HepG2 (cell line): ENCODE results near the gene TMEM41A. TPM values are rescaled to one million over a fixed set of nuclear protein-coding genes. Genes with fewer than 3 reads are reported as not detected.
A peak's percentile ranks its signal among the peaks of the same experiment; 100 is the strongest.

Source experiments
- ATAC-seq: fragments of 200-7000 bp; cut with Tn5 transposase; 3 replicates; pipeline ENCODE4 v1.9.1; 2020; ENCODE audit warnings: mild to moderate bottlenecking, moderate library complexity
- BruUV-seq: library from RNA; stranded (reverse); fragments of 400-500 nt; replicated peaks from 2 replicates; lab custom pipeline; 2021; lab: Mats Ljungman, UMichigan
- CTCF ChIA-PET: fragments of 300-600 bp; formaldehyde crosslinking; extraction: SDS; loops from one replicate; lab custom pipeline; 2021; ENCODE audit warnings: low total read pairs, inconsistent platforms, low intra/inter-chr PET ratio; lab: Yijun Ruan, JAX
- POLR2A ChIA-PET: fragments of 350-600 bp; sonication (Branson Sonifier 250); formaldehyde crosslinking; loops from one replicate; lab custom pipeline; 2020; ENCODE audit warnings: antibody characterized with exemption, inconsistent platforms; lab: Yijun Ruan, JAX
- DNase-seq: peaks from one replicate; pipeline ENCODE4 v3.0.0-alpha.2; 2015; ENCODE audit warnings: low spot score
- FAIRE-seq: peaks from 3 replicates; lab custom pipeline; 2011; peaks lifted over from hg19 to GRCh38; lab: Jason Lieb, UNC
- H2AFZ ChIP-seq: one replicate; pipeline ENCODE4 v1.6.1; 2011; ENCODE audit warnings: low read length, inconsistent platforms
- H3K27ac ChIP-seq: fragments of 300-600 bp; 3 replicates; pipeline ENCODE4 v1.8.0; 2011; ENCODE audit warnings: mixed run types, mild to moderate bottlenecking, mixed read lengths, low read length, inconsistent platforms; ENCODE audit not compliant: insufficient read depth; ENCODE audit errors: extremely low read length
- H3K27me3 ChIP-seq, 2 experiments: fragments of 200-600 bp in 1 of 2; 2 replicates in 1 of 2; 3 replicates in 1 of 2; pipeline versions ENCODE4 v1.6.0 to v1.8.0; 2011; ENCODE audit warnings: low read length in 2 of 2, mild to moderate bottlenecking in 2 of 2, moderate library complexity in 2 of 2, inconsistent platforms in 1 of 2; ENCODE audit not compliant: insufficient read depth in 2 of 2, control insufficient read depth in 1 of 2
- H3K36me3 ChIP-seq, 2 experiments: fragments of 200-600 bp in 1 of 2; replicated peaks in 1 of 2; 2 replicates in 1 of 2; 3 replicates in 1 of 2; pipeline versions ENCODE4 v1.5.1 to v1.8.0; 2011; ENCODE audit warnings: low read length in 2 of 2, inconsistent platforms in 1 of 2; ENCODE audit not compliant: insufficient read depth in 2 of 2, control insufficient read depth in 1 of 2
- H3K4me1 ChIP-seq: 2 replicates; pipeline ENCODE4 v1.5.1; 2012; ENCODE audit warnings: low read length, inconsistent platforms; ENCODE audit not compliant: insufficient read depth
- H3K4me2 ChIP-seq: 2 replicates; pipeline ENCODE4 v1.6.0; 2011; ENCODE audit warnings: low read depth, low read length, inconsistent platforms
- H3K4me3 ChIP-seq, 3 experiments: fragments of 200-600 bp in 1 of 3; sonication (generic), shearing (Covaris generic) in 1 of 3; replicated peaks in 1 of 3; 2 replicates each; pipeline ENCODE4 v1.5.1; 2011 to 2016; ENCODE audit warnings: low read length in 3 of 3, inconsistent platforms in 2 of 3, low read depth in 2 of 3, mild to moderate bottlenecking in 2 of 3, control low read depth in 1 of 3, mixed read lengths in 1 of 3; ENCODE audit not compliant: insufficient read depth in 1 of 3
- H3K79me2 ChIP-seq: one replicate; pipeline ENCODE4 v1.6.1; 2011; ENCODE audit warnings: low read length, inconsistent platforms; ENCODE audit not compliant: insufficient read depth
- H3K9ac ChIP-seq: 2 replicates; pipeline ENCODE4 v1.6.0; 2011; ENCODE audit warnings: mild to moderate bottlenecking, low read depth, low read length, inconsistent platforms; ENCODE audit not compliant: insufficient read depth
- H3K9me3 ChIP-seq: 2 replicates; pipeline ENCODE4 v1.5.1; 2012; ENCODE audit warnings: mild to moderate bottlenecking, low read length
- H4K20me1 ChIP-seq: 2 replicates; pipeline ENCODE4 v1.6.0; 2011; ENCODE audit warnings: inconsistent platforms, mild to moderate bottlenecking, low read length, moderate library complexity; ENCODE audit not compliant: insufficient read depth
- FOSL2 ChIP-seq: sonication (generic); formaldehyde crosslinking; IDR thresholded peaks from 2 replicates; pipeline ENCODE4 v1.4.0; 2020; ENCODE audit warnings: missing genetic modification reagents
- HDAC1 ChIP-seq: sonication (generic); formaldehyde crosslinking; IDR thresholded peaks from 2 replicates; pipeline ENCODE4 v1.5.1; 2020; ENCODE audit warnings: mild to moderate bottlenecking, missing genetic modification reagents
- MEIS1 ChIP-seq: sonication (generic); formaldehyde crosslinking; IDR thresholded peaks from 2 replicates; pipeline ENCODE4 v1.9.0; 2021; ENCODE audit warnings: mild to moderate bottlenecking, missing genetic modification reagents, moderate library complexity, borderline replicate concordance
- NFE2L1 ChIP-seq: sonication (generic); formaldehyde crosslinking; IDR thresholded peaks from 2 replicates; pipeline ENCODE4 v1.4.0; 2020; ENCODE audit warnings: missing genetic modification reagents, mild to moderate bottlenecking, borderline replicate concordance
- SP140L ChIP-seq: sonication (generic); formaldehyde crosslinking; IDR thresholded peaks from 2 replicates; pipeline ENCODE4 v1.4.0; 2020; ENCODE audit warnings: missing genetic modification reagents, borderline replicate concordance
- ZBTB44 ChIP-seq: sonication (generic); formaldehyde crosslinking; IDR thresholded peaks from 2 replicates; pipeline ENCODE4 v1.4.0; 2020; ENCODE audit warnings: missing genetic modification reagents
- ZNF484 ChIP-seq: sonication (generic); formaldehyde crosslinking; IDR thresholded peaks from 2 replicates; pipeline ENCODE4 v1.5.1; 2020; ENCODE audit warnings: mild to moderate bottlenecking, low read depth, missing genetic modification reagents, borderline replicate concordance
- ZSCAN31 ChIP-seq: sonication (generic); formaldehyde crosslinking; IDR thresholded peaks from 2 replicates; pipeline ENCODE4 v1.5.0; 2020; ENCODE audit warnings: low read depth, mild to moderate bottlenecking, missing genetic modification reagents
- WGBS: methylation state at CpG from one replicate; pipeline ENCODE4 v1.1.6; 2017; ENCODE audit warnings: low lambda C conversion rate; 5-methylcytosine and 5-hydroxymethylcytosine counted together
- in situ Hi-C: cut with HindIII; loops from 2 replicates; pipeline ENCODE4 v1.10.0; 2017; ENCODE audit warnings: low pct_unique_long_range_greater_than_20kb; ENCODE audit not compliant: extremely low pct_ligation_motif_present
- intact Hi-C: fragments of 100-400 bp; cut with micrococcal nuclease; formaldehyde crosslinking; loops from one replicate; pipeline ENCODE4 v1.10.0; 2022; ENCODE audit not compliant: unreplicated experiment
- polyA plus RNA-seq, 8 experiments: library from polyadenylated mRNA; depleted of rRNA in 3 of 8; stranded (reverse) in 7 of 8; unstranded in 1 of 8; fragments of >200 nt; fragmentation: Illumina TruSeq in 4 of 8; extraction: Trizol in 4 of 8; gene quantifications; 2 replicates each; pipeline versions ENCODE4 v1.2.1 to v1.2.3, GENCODE V29; 2011 to 2016; ENCODE audit warnings: low read depth in 4 of 8, missing spikeins in 1 of 8, mixed read lengths in 1 of 8; ENCODE audit not compliant: insufficient read depth in 1 of 8
- total RNA-seq, 5 experiments: library from RNA; depleted of rRNA; stranded (reverse); fragments of >200 nt; fragmentation: Illumina TruSeq; extraction: Trizol; gene quantifications; 2 replicates each; pipeline ENCODE4 v1.2.3, GENCODE V29; 2016; ENCODE audit warnings: low read depth in 1 of 5
- TF ChIP-seq, protein P1 (sequence below): sonication (generic); formaldehyde crosslinking; IDR thresholded peaks from 2 replicates; pipeline ENCODE4 v1.5.1; 2020; ENCODE audit warnings: mild to moderate bottlenecking, missing genetic modification reagents, borderline replicate concordance
- TF ChIP-seq, protein P2 (sequence below): sonication (generic); formaldehyde crosslinking; IDR thresholded peaks from 2 replicates; pipeline ENCODE4 v1.4.0; 2020; ENCODE audit warnings: missing genetic modification reagents, borderline replicate concordance

The TMEM41A gene
- total and polyA plus RNA-seq, 2 of the 13 experiments (the other 11 are each of a cell fraction or from before 2014, with no cell fraction given): 30.0 to 40.0 TPM

GRCh38 chr3:185537369-185537970, 38.6 kb upstream of the TMEM41A start (continued):
- TF ChIP-seq, protein P1, sequence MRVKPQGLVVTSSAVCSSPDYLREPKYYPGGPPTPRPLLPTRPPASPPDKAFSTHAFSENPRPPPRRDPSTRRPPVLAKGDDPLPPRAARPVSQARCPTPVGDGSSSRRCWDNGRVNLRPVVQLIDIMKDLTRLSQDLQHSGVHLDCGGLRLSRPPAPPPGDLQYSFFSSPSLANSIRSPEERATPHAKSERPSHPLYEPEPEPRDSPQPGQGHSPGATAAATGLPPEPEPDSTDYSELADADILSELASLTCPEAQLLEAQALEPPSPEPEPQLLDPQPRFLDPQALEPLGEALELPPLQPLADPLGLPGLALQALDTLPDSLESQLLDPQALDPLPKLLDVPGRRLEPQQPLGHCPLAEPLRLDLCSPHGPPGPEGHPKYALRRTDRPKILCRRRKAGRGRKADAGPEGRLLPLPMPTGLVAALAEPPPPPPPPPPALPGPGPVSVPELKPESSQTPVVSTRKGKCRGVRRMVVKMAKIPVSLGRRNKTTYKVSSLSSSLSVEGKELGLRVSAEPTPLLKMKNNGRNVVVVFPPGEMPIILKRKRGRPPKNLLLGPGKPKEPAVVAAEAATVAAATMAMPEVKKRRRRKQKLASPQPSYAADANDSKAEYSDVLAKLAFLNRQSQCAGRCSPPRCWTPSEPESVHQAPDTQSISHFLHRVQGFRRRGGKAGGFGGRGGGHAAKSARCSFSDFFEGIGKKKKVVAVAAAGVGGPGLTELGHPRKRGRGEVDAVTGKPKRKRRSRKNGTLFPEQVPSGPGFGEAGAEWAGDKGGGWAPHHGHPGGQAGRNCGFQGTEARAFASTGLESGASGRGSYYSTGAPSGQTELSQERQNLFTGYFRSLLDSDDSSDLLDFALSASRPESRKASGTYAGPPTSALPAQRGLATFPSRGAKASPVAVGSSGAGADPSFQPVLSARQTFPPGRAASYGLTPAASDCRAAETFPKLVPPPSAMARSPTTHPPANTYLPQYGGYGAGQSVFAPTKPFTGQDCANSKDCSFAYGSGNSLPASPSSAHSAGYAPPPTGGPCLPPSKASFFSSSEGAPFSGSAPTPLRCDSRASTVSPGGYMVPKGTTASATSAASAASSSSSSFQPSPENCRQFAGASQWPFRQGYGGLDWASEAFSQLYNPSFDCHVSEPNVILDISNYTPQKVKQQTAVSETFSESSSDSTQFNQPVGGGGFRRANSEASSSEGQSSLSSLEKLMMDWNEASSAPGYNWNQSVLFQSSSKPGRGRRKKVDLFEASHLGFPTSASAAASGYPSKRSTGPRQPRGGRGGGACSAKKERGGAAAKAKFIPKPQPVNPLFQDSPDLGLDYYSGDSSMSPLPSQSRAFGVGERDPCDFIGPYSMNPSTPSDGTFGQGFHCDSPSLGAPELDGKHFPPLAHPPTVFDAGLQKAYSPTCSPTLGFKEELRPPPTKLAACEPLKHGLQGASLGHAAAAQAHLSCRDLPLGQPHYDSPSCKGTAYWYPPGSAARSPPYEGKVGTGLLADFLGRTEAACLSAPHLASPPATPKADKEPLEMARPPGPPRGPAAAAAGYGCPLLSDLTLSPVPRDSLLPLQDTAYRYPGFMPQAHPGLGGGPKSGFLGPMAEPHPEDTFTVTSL (CRISPR knock-in tag): 0 out of 2 replicates have a peak, but pooled peaks have one; percentile 27
- peak; percentile 12; the same call in 1 of the 2 replicates for TF ChIP-seq FOSL2 (CRISPR knock-in tag)
- TF ChIP-seq, all 625 proteins: peak for 8

DNA sequence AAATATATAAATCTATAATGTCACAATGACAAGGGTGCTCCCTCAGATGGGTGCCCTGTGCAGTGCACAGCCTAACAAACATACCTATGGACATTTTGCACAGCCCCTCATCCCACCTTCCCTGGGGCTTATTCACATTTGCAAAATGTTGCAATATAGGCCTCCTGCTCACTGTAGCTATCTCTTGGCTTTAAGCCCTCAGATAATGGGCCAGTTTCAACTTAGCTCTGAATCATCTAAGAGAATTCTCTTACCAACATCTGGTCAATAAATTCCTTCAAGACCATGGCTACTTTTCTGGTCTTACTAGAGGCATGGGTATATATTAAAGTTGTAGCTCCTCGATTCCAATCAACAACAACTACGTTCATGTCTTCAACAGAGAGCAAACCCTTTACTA, 35.7 kb upstream of the TMEM41A start:
- BruUV-seq: no TSS peak
- no peak overlapping the region for H3K4me2 ChIP-seq
- no peak overlapping the region for H3K27ac ChIP-seq
- no peaks in the 10 kb centered on the region for H3K79me2 ChIP-seq
- intact Hi-C loops (no loop called here), in situ Hi-C loops (no loop called here)
- no peaks in the 10 kb centered on the region for H3K27me3 ChIP-seq
- ATAC-seq: no peak
- peaks cover 11% of the 10 kb centered on the region; the same call in 1 of the 2 replicates for H3K4me1 ChIP-seq
- DNase-seq: no peak
- no peaks in the 10 kb centered on the region for H3K36me3 ChIP-seq
- H3K4me3 ChIP-seq: no peak overlapping the region
- no peaks in the 10 kb centered on the region for H3K9me3 ChIP-seq
- WGBS: 9% methylated on average over 2 of the region's 2 CpGs
- no peak overlapping the region for H3K9ac ChIP-seq
- no peak for FAIRE-seq
- ChIA-PET POLR2A (no interaction called here), CTCF (no interaction called here)
- no peak overlapping the region for H2AFZ ChIP-seq
- H4K20me1 ChIP-seq: no peaks in the 10 kb centered on the region
- TF ChIP-seq HDAC1 (CRISPR knock-in tag) (no peak), ZNF484 (CRISPR knock-in tag) (no peak), ZSCAN31 (CRISPR knock-in tag) (no peak), SP140L (no peak), NFE2L1 (no peak), MEIS1 (CRISPR knock-in tag) (no peak), ZBTB44 (no peak)
- TF ChIP-seq, protein P2, sequence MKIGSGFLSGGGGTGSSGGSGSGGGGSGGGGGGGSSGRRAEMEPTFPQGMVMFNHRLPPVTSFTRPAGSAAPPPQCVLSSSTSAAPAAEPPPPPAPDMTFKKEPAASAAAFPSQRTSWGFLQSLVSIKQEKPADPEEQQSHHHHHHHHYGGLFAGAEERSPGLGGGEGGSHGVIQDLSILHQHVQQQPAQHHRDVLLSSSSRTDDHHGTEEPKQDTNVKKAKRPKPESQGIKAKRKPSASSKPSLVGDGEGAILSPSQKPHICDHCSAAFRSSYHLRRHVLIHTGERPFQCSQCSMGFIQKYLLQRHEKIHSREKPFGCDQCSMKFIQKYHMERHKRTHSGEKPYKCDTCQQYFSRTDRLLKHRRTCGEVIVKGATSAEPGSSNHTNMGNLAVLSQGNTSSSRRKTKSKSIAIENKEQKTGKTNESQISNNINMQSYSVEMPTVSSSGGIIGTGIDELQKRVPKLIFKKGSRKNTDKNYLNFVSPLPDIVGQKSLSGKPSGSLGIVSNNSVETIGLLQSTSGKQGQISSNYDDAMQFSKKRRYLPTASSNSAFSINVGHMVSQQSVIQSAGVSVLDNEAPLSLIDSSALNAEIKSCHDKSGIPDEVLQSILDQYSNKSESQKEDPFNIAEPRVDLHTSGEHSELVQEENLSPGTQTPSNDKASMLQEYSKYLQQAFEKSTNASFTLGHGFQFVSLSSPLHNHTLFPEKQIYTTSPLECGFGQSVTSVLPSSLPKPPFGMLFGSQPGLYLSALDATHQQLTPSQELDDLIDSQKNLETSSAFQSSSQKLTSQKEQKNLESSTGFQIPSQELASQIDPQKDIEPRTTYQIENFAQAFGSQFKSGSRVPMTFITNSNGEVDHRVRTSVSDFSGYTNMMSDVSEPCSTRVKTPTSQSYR (CRISPR knock-in tag): no peak
